K562 (cell line): ENCODE data around the gene SDR39U1. TPM values are rescaled to one million over a fixed set of nuclear protein-coding genes. Genes with fewer than 3 reads are reported as not detected.
"Not testable (repeated sequence)": the region's sequence is repeated elsewhere in the genome, so short reads cannot be mapped to it uniquely, and the experiment has no call there.

Experiments used
- ATAC-seq: fragments of 200-7000 bp; cut with Tn5 transposase; 3 replicates; pipeline ENCODE4 v1.9.1; 2020; ENCODE audit warnings: moderate library complexity
- BruUV-seq: library from RNA; stranded (reverse); fragments of 400-500 nt; replicated peaks from 2 replicates; lab custom pipeline; 2021; lab: Mats Ljungman, UMichigan
- CTCF ChIA-PET: fragments of 300-600 bp; formaldehyde crosslinking; extraction: SDS; loops from one replicate; lab custom pipeline; 2021; ENCODE audit warnings: low intra/inter-chr PET ratio; lab: Yijun Ruan, JAX
- POLR2A ChIA-PET: fragments of 300-600, 350-650 bp; sonication (Branson Sonifier 250); formaldehyde crosslinking; extraction: SDS; loops from one replicate; lab custom pipeline; 2021; ENCODE audit warnings: antibody characterized with exemption, inconsistent platforms; lab: Yijun Ruan, JAX
- DNase-seq, 4 experiments: peaks; one replicate each; pipeline versions ENCODE4 v3.0.0 to v3.0.0-alpha.2; 2011 to 2018; ENCODE audit warnings: low spot score in 3 of 4, mixed read lengths in 3 of 4; ENCODE audit errors: extremely low read depth in 1 of 4
- FAIRE-seq: peaks from 2 replicates; lab custom pipeline; 2011; peaks lifted over from hg19 to GRCh38; lab: Jason Lieb, UNC
- H2AFZ ChIP-seq: 2 replicates; pipeline ENCODE4 v1.6.0; 2011; ENCODE audit warnings: low read depth, low read length, control low read depth, inconsistent platforms
- H3K27ac ChIP-seq: fragments of 200-600 bp; 3 replicates; pipeline ENCODE4 v1.8.0; 2011; ENCODE audit warnings: low read depth, mild to moderate bottlenecking, control low read depth, inconsistent platforms, low read length, moderate library complexity, mixed read lengths; ENCODE audit errors: extremely low read depth
- H3K27me3 ChIP-seq, 2 experiments: fragments of 300-600 bp in 1 of 2; 2 replicates in 1 of 2; 3 replicates in 1 of 2; pipeline versions ENCODE4 v1.6.0 to v1.8.0; 2011; ENCODE audit warnings: inconsistent platforms in 2 of 2, low read length in 2 of 2, mild to moderate bottlenecking in 1 of 2, mixed read lengths in 1 of 2, moderate library complexity in 1 of 2; ENCODE audit not compliant: control insufficient read depth in 2 of 2, insufficient read depth in 2 of 2
- H3K36me3 ChIP-seq: fragments of 300-600 bp; 3 replicates; pipeline ENCODE4 v1.8.0; 2011; ENCODE audit warnings: mild to moderate bottlenecking, low read length, inconsistent platforms; ENCODE audit not compliant: control insufficient read depth, insufficient read depth
- H3K4me1 ChIP-seq, 2 experiments: fragments of 200-600 bp in 1 of 2; replicated peaks in 1 of 2; 2 replicates in 1 of 2; 3 replicates in 1 of 2; pipeline versions ENCODE4 v1.5.1 to v1.8.0; 2011; ENCODE audit warnings: inconsistent platforms in 2 of 2, low read length in 2 of 2, mild to moderate bottlenecking in 1 of 2, mixed read lengths in 1 of 2, moderate library complexity in 1 of 2; ENCODE audit not compliant: control insufficient read depth in 2 of 2, insufficient read depth in 2 of 2
- H3K4me2 ChIP-seq: 2 replicates; pipeline ENCODE4 v1.6.1; 2011; ENCODE audit warnings: low read length, control low read depth, inconsistent platforms, mixed read lengths; ENCODE audit not compliant: insufficient read depth
- H3K4me3 ChIP-seq: fragments of 200-600 bp; sonication (generic), shearing (Covaris generic); 2 replicates; pipeline ENCODE4 v1.5.1; 2016; ENCODE audit warnings: control low read depth, inconsistent platforms
- H3K79me2 ChIP-seq: fragments of 200-600 bp; 3 replicates; pipeline ENCODE4 v1.8.0; 2011; ENCODE audit warnings: low read length, inconsistent platforms; ENCODE audit not compliant: control insufficient read depth, insufficient read depth
- H3K9ac ChIP-seq, 2 experiments: 2 replicates each; pipeline versions ENCODE4 v1.6.0 to v1.6.1; 2011; ENCODE audit warnings: low read depth in 2 of 2, low read length in 2 of 2, control low read depth in 1 of 2, inconsistent platforms in 1 of 2, mild to moderate bottlenecking in 1 of 2, mixed read lengths in 1 of 2; ENCODE audit not compliant: insufficient read depth in 1 of 2
- H3K9me1 ChIP-seq: one replicate; pipeline ENCODE4 v1.6.0; 2011; ENCODE audit warnings: inconsistent platforms, mild to moderate bottlenecking, low read length, moderate library complexity; ENCODE audit not compliant: control insufficient read depth, insufficient read depth
- H3K9me3 ChIP-seq: replicated peaks from 2 replicates; pipeline ENCODE4 v1.5.1; 2011; ENCODE audit warnings: low read depth, low read length, inconsistent platforms; ENCODE audit not compliant: control insufficient read depth, insufficient read depth
- H4K20me1 ChIP-seq: replicated peaks from 2 replicates; pipeline ENCODE4 v1.6.1; 2011; ENCODE audit warnings: low read length, inconsistent platforms, mixed read lengths; ENCODE audit not compliant: control insufficient read depth, insufficient read depth
- BHLHE40 ChIP-seq: IDR thresholded peaks from 2 replicates; pipeline ENCODE4 v1.6.1; 2011; ENCODE audit warnings: low read length, improper control_type of control experiment
- FOXO4 ChIP-seq: fragments of 450-650 bp; formaldehyde crosslinking; IDR thresholded peaks from 2 replicates; pipeline ENCODE4 v1.4.0; 2020; ENCODE audit warnings: mild to moderate bottlenecking, moderate library complexity
- HOXB6 ChIP-seq: fragments of 250-450 bp; sonication (Bioruptor Pico); IDR thresholded peaks from 2 replicates; pipeline ENCODE4 v1.5.1; 2022; ENCODE audit warnings: mild to moderate bottlenecking, borderline replicate concordance
- RFX7 ChIP-seq: fragments of 250-450 bp; sonication (Bioruptor Pico); IDR thresholded peaks from 2 replicates; pipeline ENCODE4 v1.5.1; 2021; ENCODE audit warnings: mild to moderate bottlenecking
- SMARCE1 ChIP-seq: fragments of 450-650 bp; IDR thresholded peaks from 2 replicates; pipeline ENCODE4 v1.7.1; 2016; ENCODE audit warnings: mild to moderate bottlenecking
- ZNF146 ChIP-seq: IDR thresholded peaks from one replicate; pipeline ENCODE4 v1.6.1; 2018; ENCODE audit warnings: missing compliant biosample characterization; ENCODE audit not compliant: unreplicated experiment
- ZNF318 ChIP-seq, 2 experiments: fragments of 450-650 bp; IDR thresholded peaks; 2 replicates each; pipeline ENCODE4 v1.6.1; 2016; ENCODE audit warnings: mild to moderate bottlenecking in 2 of 2, borderline replicate concordance in 1 of 2, low read depth in 1 of 2, moderate library complexity in 1 of 2
- WGBS: fragments of 100-300 bp; shearing (Covaris generic); methylation state at CpG from one replicate; pipeline ENCODE4 v1.1.6; 2016; ENCODE audit warnings: low coverage, mixed read lengths; ENCODE audit not compliant: insufficient coverage; ENCODE audit errors: missing lambda C conversion rate; 5-methylcytosine and 5-hydroxymethylcytosine counted together
- in situ Hi-C: fragments of 300-500 bp; cut with MboI; formaldehyde crosslinking; loops from 4 replicates; pipeline ENCODE4 v1.15.0; 2018; ENCODE audit warnings: inconsistent platforms, mixed read lengths
- intact Hi-C: fragments of 100-400 bp; cut with micrococcal nuclease; formaldehyde crosslinking; loops from 2 replicates; pipeline ENCODE4 v1.14.2; 2022
- polyA plus RNA-seq, 8 experiments: library from polyadenylated mRNA; depleted of rRNA in 4 of 8; stranded (reverse) in 5 of 8; unstranded in 3 of 8; fragments of >200 nt; fragmentation: Nextera tagmentation in 2 of 8; fragmentation: Illumina TruSeq in 1 of 8; extraction: Ambion mirVana in 2 of 8; extraction: Trizol in 1 of 8; gene quantifications; 2 replicates each; pipeline versions ENCODE4 v1.2.1 to v1.2.3, GENCODE V29; 2011 to 2014; ENCODE audit warnings: inconsistent platforms in 1 of 8, missing spikeins in 1 of 8
- total RNA-seq, 7 experiments: library from RNA; depleted of rRNA in 6 of 7; stranded (reverse); fragments of >200 nt in 6 of 7; fragmentation: Illumina TruSeq in 2 of 7; extraction: Trizol in 2 of 7; gene quantifications; 2 replicates each; pipeline versions ENCODE4 v1.2.1 to v1.2.3, GENCODE V29; 2011 to 2021; ENCODE audit warnings: low replicate concordance in 1 of 7

The SDR39U1 gene
- total and polyA plus RNA-seq, 9 of the 15 experiments (the other 6 are each of a cell fraction or from before 2014, with no cell fraction given) = 10.4 to 56.1 (median 19.8) TPM

DNA sequence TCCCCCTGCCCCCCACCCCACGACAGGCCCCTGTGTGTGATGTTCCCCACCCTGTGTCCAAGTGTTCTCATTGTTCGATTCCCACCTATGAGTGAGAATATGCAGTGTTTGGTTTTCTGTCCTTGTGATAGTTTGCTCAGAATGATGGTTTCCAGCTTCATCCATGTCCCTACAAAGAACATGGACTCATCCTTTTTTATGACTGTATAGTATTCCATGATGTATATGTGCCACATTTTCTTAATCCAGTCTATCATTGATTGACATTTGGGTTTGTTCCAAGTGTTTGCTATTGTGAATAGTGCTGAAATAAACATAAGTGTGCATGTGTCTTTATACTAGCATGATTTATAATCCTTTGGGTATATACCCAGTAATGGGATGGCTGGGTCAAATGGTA, 27.9 kb upstream of the SDR39U1 start:
- no CpG with 5 or more reads among the region's 2 CpGs for WGBS
- CTCF ChIA-PET, POLR2A ChIA-PET: not testable (repeated sequence)

GRCh38 chr14:24465805-24466204, 23.2 kb upstream of the SDR39U1 start:
- ATAC-seq (no peak), FAIRE-seq (no peak), DNase-seq (no peak)
- CTCF ChIA-PET = no interaction called here
- H3K9me3 ChIP-seq = no peaks in the 10 kb centered on the region
- BruUV-seq = no TSS peak
- WGBS = 19% methylated on average over 3 of the region's 3 CpGs
- no peak for TF ChIP-seq BHLHE40
- TF ChIP-seq FOXO4 = no peak
- TF ChIP-seq SMARCE1 = no peak
- no peak for TF ChIP-seq RFX7 (CRISPR knock-in tag)
- no peak for TF ChIP-seq ZNF318 (IDR thresholded peaks at IDR 0.05; ENCODE audit: borderline replicate concordance in 1 of 2, low read depth in 1 of 2)
- TF ChIP-seq HOXB6 = no peak
- no peak overlapping the region for H3K27ac ChIP-seq
- no peak overlapping the region for H3K4me2 ChIP-seq
- no peaks in the 10 kb centered on the region for H3K79me2 ChIP-seq
- no peaks in the 10 kb centered on the region for H3K27me3 ChIP-seq
- H3K4me1 ChIP-seq = no peaks in the 10 kb centered on the region
- in situ Hi-C loops (no loop called here), intact Hi-C loops (no loop called here)
- no peak overlapping the region for H3K9ac ChIP-seq
- H3K36me3 ChIP-seq = no peaks in the 10 kb centered on the region
- H3K9me1 ChIP-seq = no peaks in the 10 kb centered on the region
- no peak overlapping the region for H3K4me3 ChIP-seq
- POLR2A ChIA-PET = no interaction called here
- no peak overlapping the region for H2AFZ ChIP-seq
- no peaks in the 10 kb centered on the region for H4K20me1 ChIP-seq

More for the DNA sequence above, 27.9 kb upstream of the SDR39U1 start:
- H3K27ac ChIP-seq, H3K4me1 ChIP-seq, H3K9me3 ChIP-seq, BruUV-seq, H3K9me1 ChIP-seq, H4K20me1 ChIP-seq, in situ Hi-C loops, H3K27me3 ChIP-seq, ATAC-seq, H2AFZ ChIP-seq, H3K4me2 ChIP-seq, intact Hi-C loops, H3K4me3 ChIP-seq, H3K9ac ChIP-seq, H3K36me3 ChIP-seq, DNase-seq, H3K79me2 ChIP-seq, FAIRE-seq: not testable (repeated sequence)
- TF ChIP-seq ZNF146 (CRISPR knock-in tag) = peak; percentile 70
